SK-N-SH treated with all-trans-retinoic acid at 6 μM for 48 hours (cell line): ENCODE data around the gene HIVEP2.

Source experiments
- ISL1 ChIP-seq: fragments of 250-450 bp; sonication (Bioruptor Pico); IDR thresholded peaks from 2 replicates; pipeline ENCODE4 v2.1.2; 2022; ENCODE audit warnings: mild to moderate bottlenecking, moderate library complexity
- PATZ1 ChIP-seq: fragments of 250-450 bp; sonication (Bioruptor Pico); IDR thresholded peaks from 2 replicates; pipeline ENCODE4 v1.8.0; 2020; ENCODE audit warnings: mild to moderate bottlenecking, moderate library complexity, borderline replicate concordance
- SNAI2 ChIP-seq: fragments of 250-450 bp; sonication (Bioruptor Pico); IDR thresholded peaks from 2 replicates; pipeline ENCODE4 v1.5.0; 2020; ENCODE audit warnings: mild to moderate bottlenecking, moderate library complexity
- TCF4 ChIP-seq: fragments of 250-450 bp; sonication (Bioruptor Pico); IDR thresholded peaks from 2 replicates; pipeline ENCODE4 v1.8.0; 2021; ENCODE audit warnings: mild to moderate bottlenecking, moderate library complexity, borderline replicate concordance
- TOX ChIP-seq: fragments of 250-450 bp; sonication (Bioruptor Pico); IDR thresholded peaks from 2 replicates; pipeline ENCODE4 v1.8.0; 2021; ENCODE audit warnings: mild to moderate bottlenecking, moderate library complexity, borderline replicate concordance
- ZFP30 ChIP-seq: fragments of 450-650 bp; formaldehyde crosslinking; IDR thresholded peaks from 2 replicates; pipeline ENCODE4 v1.5.0; 2022; ENCODE audit warnings: mild to moderate bottlenecking, moderate library complexity
- ZNF565 ChIP-seq: fragments of 450-650 bp; formaldehyde crosslinking; conservative IDR thresholded peaks from 2 replicates; pipeline ENCODE4 v1.5.0; 2020; ENCODE audit warnings: low read depth, mild to moderate bottlenecking, moderate library complexity
- TF ChIP-seq, protein P1 (sequence below): fragments of 250-450 bp; sonication (Bioruptor Pico); IDR thresholded peaks from 2 replicates; pipeline ENCODE4 v1.8.0; 2021; ENCODE audit warnings: low read depth, mild to moderate bottlenecking, moderate library complexity, borderline replicate concordance

DNA sequence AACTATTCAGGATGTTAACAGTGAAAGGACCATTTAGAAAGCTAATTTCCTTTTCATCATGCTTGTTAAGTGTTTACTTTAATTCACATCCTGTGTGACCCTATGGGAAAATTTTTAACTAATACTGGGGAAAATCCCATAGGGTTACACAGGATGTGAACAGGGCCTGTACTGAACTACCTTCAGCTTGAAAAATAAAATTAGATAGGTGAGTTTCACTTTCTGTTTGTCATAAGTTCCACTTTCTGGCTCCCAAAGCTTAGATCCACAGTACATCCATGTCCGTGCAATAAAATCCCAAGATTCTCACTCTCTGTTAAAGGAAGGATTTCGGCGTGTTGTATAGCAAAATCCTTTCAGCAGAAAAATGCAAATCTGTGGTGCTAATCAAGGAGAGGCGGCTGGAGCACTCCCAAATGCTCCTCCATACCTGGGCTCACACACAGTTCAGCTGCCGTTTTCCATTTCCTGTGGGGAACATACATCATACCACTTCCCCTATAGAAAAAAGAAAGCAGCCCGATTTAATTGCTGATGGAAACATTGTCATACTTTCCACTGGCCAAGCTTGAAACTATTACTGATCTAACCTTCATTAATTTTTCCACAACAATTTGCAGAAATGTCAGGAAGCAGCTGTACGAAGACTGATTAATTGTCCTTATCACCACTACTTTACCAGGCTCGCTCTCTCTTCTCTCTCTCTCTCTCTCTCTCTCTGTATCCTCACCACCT lies 125.2 kb downstream of the HIVEP2 start:
- TF ChIP-seq ISL1 (CRISPR knock-in tag), result no peak
- TF ChIP-seq ZFP30 (CRISPR knock-in tag), result no peak
- no peak for TF ChIP-seq PATZ1 (CRISPR knock-in tag)
- TF ChIP-seq, protein P1, sequence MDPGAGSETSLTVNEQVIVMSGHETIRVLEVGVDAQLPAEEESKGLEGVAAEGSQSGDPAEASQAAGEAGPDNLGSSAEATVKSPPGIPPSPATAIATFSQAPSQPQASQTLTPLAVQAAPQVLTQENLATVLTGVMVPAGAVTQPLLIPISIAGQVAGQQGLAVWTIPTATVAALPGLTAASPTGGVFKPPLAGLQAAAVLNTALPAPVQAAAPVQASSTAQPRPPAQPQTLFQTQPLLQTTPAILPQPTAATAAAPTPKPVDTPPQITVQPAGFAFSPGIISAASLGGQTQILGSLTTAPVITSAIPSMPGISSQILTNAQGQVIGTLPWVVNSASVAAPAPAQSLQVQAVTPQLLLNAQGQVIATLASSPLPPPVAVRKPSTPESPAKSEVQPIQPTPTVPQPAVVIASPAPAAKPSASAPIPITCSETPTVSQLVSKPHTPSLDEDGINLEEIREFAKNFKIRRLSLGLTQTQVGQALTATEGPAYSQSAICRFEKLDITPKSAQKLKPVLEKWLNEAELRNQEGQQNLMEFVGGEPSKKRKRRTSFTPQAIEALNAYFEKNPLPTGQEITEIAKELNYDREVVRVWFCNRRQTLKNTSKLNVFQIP, result no peak
- no peak for TF ChIP-seq TOX (CRISPR knock-in tag)
- no peak for TF ChIP-seq ZNF565
- TF ChIP-seq SNAI2 (CRISPR knock-in tag), result no peak
- no peak for TF ChIP-seq TCF4
